ENCODE measurements around the gene POMC.
"Not testable (repeated sequence)": the region's sequence is repeated elsewhere in the genome, so short reads cannot be mapped to it uniquely, and the experiment has no call there.

The POMC gene

DNA sequence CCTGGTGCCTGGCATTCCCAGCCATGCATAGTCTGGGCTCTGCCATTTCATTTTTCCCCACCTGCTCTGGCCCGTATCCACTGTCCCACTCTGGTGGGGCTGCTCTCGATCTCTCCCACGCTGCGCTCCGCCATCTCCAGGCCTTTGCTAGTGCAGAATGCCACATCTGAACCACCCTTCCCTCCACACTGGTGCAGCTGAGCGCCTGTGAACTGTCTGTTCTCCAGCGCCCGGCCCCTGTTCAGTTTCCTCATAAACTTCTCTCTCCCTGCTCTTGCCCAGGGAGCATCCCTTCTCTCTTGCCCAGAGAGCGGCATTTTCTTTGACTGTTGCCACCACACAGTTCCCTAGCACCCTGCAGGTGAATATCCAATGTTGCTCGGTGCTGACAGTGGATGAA lies 21.5 kb downstream of the POMC start:
- Histone ChIP-seq H3K4me3 (no peak overlapping the region), H3K27ac (no peak overlapping the region)

DNA sequence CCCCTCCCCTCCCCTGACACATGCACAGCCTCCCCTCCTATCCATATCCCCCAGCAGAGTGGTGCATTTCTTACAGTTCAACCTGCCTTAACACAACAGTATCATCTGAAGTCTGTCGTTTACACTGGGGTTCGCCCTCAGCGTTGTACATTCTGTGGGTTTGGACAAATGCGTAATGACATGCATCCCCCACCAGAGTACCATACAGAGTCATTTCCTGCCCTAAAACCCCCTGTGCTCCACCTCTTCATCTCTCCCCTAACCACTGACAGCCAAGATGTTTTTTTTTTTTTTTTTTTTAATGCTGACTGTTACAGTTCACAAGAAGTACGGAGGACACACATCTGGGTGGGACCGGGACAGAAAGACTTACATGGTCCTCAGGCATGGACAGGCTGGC lies 22.6 kb downstream of the POMC start:
- no peak overlapping the region for H3K27ac ChIP-seq

DNA sequence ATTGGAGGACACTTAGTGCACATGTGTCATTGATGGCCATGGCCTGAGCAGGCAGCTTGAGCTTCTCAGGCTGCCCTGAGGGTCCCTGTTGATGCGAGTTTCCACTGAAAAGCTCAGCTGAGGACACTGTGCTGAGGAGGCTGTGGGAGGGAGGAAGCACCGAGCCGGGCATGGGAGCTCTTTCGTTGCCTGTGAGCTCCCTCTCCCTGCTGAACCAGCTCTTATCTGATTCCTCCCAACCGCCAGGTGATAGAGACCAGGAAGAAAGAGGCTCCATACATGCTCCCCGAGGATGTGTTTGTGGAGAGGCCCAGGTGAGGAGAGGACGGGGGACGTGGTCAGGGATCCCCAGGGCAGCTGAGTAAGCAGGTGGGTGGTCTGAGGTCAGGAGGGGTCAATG lies 27.3 kb downstream of the POMC start:
- H3K27ac ChIP-seq: no peak overlapping the region

More for the DNA sequence above, 22.6 kb downstream of the POMC start:
- H3K4me3 ChIP-seq: no peak overlapping the region

DNA sequence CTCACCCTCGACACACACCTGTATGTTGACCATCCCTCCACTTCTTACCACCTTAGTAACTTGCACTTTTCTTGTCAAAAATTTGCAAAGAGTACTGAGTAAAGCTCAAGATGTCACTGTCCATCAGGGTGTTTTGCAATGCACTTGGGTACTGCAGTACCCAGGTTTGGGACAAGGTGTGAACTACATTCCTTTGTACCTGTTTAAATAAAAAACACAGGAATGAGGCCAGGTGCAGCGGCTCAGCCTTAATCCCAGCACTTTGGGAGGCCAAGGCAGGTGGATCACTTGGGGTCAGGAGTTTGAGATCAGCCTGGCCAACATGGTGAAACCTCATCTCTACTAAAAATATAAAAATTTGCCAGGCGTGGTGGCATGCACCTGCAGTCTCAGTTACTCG lies 27.8 kb downstream of the POMC start:
- not testable (repeated sequence) for H3K4me3 ChIP-seq

More for the DNA sequence above, 27.3 kb downstream of the POMC start:
- H3K4me3 ChIP-seq: no peak overlapping the region

DNA sequence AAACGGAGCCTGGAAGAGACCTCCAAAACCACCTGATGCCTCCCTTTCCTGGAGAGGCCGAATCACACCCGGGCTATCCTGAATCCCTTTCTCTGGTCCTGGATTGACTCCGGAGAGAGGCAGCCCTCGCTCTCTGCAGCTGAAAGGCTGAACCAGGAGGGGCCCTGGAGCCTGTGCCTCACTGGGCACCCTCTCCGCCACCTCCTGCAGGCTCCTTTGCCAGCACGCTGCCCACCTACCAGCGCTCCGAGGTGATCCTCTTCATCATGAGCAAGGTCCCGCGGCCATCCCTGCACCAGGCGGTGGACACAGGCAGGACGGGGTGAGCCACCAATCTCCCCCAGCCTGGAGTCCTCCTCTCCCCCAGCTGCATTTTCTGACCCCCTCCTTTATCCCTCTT lies 35.7 kb downstream of the POMC start:
- no peak overlapping the region for H3K27ac ChIP-seq
- no peak overlapping the region for H3K4me3 ChIP-seq

More for the DNA sequence above, 27.8 kb downstream of the POMC start:
- not testable (repeated sequence) for H3K27ac ChIP-seq

DNA sequence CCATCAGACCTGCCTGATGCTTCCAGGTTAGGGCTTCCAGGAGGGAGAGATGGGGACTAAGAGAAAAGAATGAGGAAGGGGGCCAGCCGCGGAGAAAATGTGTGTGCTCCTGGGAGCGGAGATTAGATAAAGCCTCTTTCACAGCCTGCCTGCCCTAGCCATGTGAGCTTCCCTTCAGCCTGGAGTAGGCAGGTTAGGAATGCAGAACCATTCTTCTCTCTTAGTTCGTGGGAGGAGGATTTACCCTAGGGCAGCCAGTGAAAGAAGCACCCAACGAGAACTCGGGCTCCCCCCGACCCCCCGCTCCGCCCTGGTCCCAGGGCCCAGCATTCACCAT lies 36.1 kb downstream of the POMC start:
- peak overlapping the region in 4 of 7 experiments; percentile 9 to 27 (median 18) for H3K4me3 ChIP-seq
- no peak overlapping the region for H3K27ac ChIP-seq

DNA sequence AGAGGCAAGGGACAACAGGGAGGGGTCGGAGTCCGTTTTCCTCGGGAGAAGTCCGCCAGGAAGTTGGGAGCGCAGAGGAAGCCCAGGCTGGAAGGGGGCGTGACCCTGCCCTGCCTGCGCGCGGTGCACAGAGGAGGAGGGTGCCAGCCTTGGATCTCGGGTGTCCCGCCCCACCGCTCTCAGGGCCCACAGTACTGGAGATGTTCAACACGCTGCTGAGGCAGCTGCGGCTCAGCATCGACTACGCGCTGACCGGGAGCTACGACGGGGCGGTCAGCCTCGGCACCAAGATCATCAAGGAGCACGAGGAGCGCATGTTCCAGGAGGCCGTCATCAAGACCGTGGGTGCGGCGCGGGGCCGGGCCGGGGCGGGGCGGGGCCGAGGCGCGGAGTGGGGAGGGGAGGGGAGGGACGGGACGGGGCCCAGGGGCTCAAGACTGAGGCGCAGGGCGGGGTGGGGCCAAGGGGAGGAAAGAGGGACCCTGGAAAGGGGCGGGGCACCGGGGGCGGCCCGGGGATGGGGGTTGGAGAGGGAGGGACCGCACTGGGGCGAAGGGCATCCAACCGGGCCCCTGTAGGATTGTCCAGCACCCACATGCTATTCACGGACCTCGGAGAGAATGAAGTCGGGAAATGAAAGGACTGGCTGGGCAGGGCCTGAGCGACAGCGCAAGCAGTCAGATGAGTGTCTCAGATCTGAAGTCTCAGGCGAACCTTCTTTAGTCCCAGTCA lies 36.6 kb downstream of the POMC start:
- H3K27ac ChIP-seq: peak overlapping the region in 1 of 21 experiments; percentile 3
- peak overlapping the region in 4 of 7 experiments; percentile 9 to 27 (median 18) for H3K4me3 ChIP-seq

DNA sequence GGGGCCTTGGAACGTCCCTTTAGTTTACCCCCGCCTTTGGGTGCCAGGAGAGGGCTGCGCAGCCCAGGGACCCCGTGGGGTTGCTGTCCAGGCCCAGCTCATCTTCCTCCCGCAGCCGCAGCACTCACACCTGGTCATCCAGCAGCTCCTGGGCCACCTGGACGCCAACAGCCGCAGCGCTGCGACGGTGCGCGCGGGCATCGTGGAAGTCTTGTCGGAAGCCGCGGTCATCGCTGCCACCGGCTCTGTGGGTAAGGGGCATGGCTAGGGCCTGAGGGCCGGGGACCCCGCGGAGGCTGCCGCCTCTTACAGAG lies 37.2 kb downstream of the POMC start:
- H3K4me3 ChIP-seq: peak overlapping the region in 3 of 7 experiments; percentile 11 to 27 (median 25)
- H3K27ac ChIP-seq: no peak overlapping the region

DNA sequence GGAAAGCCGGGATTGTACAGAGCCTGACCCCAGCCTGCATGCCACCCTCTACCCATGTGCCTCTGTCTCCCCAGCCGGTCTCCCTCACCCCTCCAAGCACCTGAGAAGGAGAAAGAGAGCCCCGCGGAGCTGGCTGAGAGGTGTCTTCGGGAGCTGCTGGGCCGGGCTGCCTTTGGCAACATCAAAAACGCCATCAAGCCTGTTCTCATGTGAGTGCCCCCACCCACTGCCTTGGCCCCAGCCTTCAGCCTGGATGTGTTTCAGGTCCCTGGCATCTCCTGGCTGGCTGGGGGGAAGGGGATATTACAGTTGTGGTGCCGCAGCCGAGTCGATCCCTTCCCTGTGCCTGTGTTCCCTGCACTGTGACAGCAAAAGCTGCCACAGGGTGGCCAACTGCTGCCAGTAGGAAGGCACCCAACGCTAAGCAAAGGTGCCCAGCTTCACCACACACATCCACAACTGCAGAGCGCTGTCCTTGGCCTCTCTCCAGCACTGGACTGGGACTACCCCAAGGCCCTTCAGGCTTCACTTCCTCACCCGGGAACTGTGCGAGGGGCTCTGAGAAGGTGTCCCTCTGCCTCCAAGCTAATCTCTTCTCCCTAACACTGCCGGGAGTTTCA lies 38.4 kb downstream of the POMC start:
- Histone ChIP-seq H3K27ac (no peak overlapping the region), H3K4me3 (no peak overlapping the region)

DNA sequence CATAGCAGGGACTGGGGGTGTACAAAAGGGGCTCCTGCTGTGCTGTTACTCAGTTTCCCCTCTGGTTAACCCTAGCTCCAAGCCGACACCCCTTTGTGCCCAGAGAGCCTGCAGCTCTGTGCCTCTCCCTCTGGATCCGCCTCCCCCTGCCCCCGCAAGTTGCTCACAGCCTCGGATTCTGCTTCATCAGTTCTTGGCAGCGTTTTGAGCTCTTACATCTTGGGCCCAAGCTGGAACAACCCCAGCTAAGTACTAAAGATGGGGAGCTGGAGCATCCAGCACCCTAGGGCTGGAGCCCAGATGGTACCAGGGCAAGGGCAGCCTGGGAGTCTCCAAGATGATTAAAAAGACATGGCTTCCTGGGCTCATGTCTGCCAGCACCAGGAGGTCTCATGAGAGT lies 40.7 kb downstream of the POMC start:
- no peak overlapping the region for H3K4me3 ChIP-seq
- H3K27ac ChIP-seq: peak overlapping the region in 3 of 21 experiments; percentile 23 to 28 (median 23)

DNA sequence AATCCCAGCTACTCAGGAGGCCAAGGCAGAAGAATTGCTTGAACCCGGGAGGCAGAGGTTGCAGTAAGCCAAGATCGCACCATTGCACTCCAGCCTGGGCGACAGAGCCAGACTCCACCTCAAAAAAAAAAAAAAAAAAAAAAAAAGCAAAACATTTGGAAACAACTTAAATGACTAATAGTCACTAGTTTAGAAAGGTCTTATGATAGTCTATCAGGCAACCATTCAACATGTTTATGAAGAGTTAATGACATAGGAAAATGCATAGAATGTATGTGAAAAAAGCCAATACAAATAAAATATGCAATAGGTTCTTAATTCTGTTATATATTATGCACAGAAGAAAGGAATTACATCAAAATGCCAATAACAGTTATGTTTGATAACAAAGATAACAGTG lies 41.3 kb downstream of the POMC start:
- H3K27ac ChIP-seq: peak overlapping the region in 2 of 21 experiments; percentile 23
- H3K4me3 ChIP-seq: not testable (repeated sequence)

DNA sequence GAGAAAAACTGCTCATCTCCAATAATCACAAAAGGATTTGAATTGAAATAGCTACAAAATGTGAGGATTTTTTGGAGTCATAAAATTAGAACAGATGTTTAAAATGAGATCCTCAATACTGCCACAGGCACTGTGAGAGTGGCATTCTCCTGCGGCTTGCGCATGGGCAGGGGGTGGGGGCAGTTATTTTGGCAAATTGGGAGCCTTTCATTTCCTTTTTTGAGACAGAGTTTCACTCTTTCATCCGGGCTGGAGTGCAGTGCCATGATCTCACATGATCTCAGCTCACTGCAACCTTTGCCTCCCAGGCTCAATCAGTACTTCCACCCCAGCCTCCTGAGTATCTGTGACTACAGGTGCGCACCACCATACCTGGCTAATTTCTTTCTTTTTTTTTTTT lies 42.4 kb downstream of the POMC start:
- no peak overlapping the region for H3K27ac ChIP-seq
- H3K4me3 ChIP-seq: no peak overlapping the region

DNA sequence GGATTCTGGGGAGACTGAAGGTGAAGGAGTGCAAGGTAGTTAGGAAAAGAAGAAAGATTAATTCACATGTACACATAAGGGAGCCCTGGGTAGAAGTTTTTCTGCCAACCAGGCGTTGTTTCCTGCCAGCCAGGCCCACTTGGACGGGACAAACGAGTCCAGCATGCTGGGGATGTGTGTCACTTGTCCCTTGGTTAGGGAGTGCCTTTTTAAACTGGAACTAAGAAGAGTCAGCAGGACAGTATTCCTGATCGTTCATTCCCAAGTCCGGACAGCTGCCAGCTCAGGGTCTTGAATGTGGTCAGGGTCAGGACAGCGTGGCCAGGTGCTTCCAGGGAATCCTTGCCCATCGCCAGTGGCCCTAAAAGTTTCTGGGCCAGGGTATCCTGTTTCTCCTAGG lies 43.2 kb downstream of the POMC start:
- Histone ChIP-seq H3K4me3 (no peak overlapping the region), H3K27ac (peak overlapping the region in 1 of 21 experiments; percentile 21)

DNA sequence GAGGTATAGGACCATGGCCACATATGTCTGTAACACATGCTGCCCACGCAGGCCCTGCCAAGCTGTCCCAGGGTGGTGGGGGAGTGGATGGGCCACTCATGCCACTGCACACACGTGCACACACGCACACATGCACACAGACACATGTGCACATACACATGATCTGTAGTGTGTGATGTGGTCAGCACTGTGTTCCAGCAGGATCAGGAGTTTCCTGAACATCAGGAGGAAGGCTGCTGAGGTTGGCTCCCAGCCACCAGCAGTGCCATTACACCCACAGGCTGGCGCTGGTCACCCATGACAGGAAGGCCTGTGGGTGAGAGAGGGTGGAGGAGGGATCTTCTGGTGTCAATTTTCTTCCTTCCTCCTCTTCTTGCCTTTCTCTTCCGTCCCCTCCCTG lies 44.7 kb downstream of the POMC start:
- no peak overlapping the region for H3K4me3 ChIP-seq
- H3K27ac ChIP-seq: no peak overlapping the region

DNA sequence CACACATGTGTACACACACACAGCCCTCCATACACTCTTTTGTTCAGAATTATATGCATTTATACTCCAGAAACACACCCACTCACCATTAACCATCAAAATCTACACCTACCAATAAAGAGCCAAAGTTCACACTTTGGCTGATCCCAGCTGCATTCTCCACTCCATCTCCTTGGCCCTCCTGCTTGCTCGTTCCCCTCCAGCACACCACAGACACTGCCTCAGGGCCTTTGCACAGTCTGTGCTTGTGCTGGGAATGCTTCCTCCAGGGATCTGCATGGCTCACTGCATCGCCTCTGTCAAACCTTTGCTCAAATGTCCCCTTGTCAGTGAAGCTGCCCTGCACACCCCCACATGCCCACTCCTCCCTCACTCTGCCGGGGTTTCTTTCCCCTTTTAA lies 46.0 kb downstream of the POMC start:
- H3K27ac ChIP-seq: no peak overlapping the region
- H3K4me3 ChIP-seq: no peak overlapping the region

DNA sequence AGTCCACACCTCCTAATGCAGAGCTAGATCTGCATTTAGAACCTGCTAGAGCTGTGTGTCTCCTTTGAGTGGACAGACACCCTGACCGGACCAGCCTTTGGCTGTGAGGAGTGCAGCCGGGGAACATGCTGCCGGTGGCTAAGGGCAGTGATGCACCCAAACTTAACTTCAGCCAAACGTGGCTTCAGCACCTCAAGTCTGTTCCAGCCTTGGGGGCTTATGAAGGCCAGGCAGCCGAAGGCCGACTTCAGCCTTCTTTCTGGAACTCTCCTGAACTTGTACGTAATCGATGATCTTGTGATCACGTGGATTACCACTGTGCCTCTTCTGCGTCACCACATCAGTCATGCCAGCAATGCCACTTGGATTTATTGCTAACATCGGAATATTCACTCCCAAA lies 49.1 kb downstream of the POMC start:
- H3K27ac ChIP-seq: no peak overlapping the region
- H3K4me3 ChIP-seq: no peak overlapping the region

DNA sequence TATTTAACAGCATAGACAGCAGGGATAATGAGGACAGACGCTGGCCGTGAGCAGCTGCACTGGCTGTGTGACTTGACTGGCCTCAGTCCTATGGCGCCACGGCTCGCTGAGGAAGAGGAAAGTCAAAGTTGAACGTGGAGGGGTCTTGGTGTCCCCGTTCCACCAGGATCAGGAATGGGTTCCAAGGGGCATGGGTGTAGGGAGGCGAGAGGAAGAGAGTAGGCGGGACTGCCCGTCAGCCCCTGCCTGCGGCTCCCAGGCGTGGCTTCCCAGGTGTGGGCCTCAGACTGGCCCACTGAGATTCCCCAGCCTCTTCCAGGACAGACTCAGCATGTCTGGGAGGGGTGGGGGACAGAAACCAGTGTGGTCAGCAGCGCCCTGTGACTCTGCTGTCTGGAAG lies 51.4 kb downstream of the POMC start:
- Histone ChIP-seq H3K27ac (no peak overlapping the region), H3K4me3 (no peak overlapping the region)

DNA sequence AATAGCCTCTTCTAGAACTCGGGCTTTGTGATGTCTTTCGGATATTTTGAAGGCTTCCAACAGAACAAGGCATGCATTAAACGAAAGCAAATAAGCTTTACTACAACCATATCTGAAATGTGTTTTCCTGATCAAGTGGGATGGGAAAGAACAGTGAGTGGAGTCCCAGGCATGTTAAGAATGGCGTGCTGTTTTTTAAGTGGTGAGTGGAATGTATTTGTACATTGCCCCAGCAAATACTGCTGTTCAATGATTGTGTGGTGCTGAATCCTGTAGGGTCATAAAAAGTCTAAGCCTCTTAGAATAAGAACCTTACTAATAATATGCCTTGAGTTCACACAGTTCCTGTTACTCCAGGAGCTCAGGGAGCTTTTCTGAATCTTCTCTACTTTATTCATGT lies 52.5 kb downstream of the POMC start:
- no peak overlapping the region for H3K27ac ChIP-seq

DNA sequence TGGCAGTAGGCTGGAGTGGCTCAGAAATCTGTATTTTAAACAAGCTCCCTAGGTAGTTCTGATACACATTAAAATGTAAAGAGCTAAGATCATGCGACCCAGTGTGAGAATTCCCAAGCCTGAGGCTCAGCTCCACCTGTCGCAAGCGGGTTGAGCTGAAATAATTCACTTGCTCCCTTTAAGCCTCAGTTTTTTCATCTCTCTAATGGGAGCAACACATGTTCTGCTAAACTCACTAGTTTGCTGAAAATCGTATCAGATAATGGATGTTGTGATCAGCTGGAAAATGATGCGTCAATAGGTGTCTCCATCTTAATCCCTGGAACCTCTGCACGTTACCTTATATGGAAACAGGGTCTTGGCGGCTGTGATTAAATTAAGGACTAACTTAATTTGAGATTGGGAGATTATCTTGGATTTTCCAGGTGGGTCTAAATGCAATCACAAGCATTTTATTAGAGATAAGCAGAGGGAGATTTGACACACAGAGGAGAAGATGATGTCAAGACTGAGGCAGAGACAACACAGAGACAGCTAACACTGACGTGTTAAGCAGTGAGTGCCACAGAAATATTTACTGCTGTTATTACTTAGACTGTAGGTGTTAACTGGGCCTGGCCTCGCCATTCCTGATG lies 53.0 kb downstream of the POMC start:
- Histone ChIP-seq H3K4me3 (no peak overlapping the region), H3K27ac (no peak overlapping the region)

More for the DNA sequence above, 52.5 kb downstream of the POMC start:
- H3K4me3 ChIP-seq: no peak overlapping the region

DNA sequence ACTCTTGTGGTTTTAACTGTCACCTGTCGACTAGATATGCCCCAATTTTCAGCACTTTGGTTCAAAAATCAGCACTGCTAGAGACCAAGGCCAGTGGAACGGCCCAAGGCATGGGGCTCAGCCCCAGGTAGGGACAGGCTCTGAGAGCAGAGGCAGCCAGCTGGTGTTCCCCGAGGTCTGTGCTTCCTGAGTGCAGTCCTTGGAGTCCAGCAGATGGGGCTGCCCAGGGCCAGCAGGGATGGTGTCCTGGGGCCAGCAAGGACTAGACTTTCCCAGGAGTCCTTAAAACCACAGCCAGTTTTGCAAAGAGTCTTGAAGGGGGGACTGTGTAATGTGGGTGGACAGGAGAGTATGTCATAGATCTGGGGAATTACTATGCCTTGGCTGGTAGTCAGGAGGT lies 56.3 kb downstream of the POMC start:
- no peak overlapping the region for H3K4me3 ChIP-seq
- no peak overlapping the region for H3K27ac ChIP-seq
